Bronchial epithelial cell (primary cell): ENCODE data around the gene CNPY1. TPM values are rescaled to one million over a fixed set of nuclear protein-coding genes. Genes with fewer than 3 reads are reported as not detected.

Source experiments
- DNase-seq: peaks from one replicate; pipeline ENCODE4 v3.0.0-alpha.2; 2010; ENCODE audit warnings: low read depth
- FAIRE-seq: peaks from 2 replicates; lab custom pipeline; 2011; peaks lifted over from hg19 to GRCh38; lab: Jason Lieb, UNC
- H3K27me3 ChIP-seq: 2 replicates; pipeline ENCODE4 v1.5.1; 2011; ENCODE audit warnings: low read length; ENCODE audit not compliant: control insufficient read depth, insufficient read depth
- H3K36me3 ChIP-seq: 2 replicates; pipeline ENCODE4 v1.5.1; 2011; ENCODE audit warnings: low read length; ENCODE audit not compliant: control insufficient read depth, insufficient read depth
- H3K4me3 ChIP-seq: 2 replicates; pipeline ENCODE4 v1.5.1; 2011; ENCODE audit warnings: mild to moderate bottlenecking, low read depth, low read length, control low read depth
- total RNA-seq: library from RNA; depleted of rRNA; stranded (reverse); fragments of >200 nt; gene quantifications from 2 replicates; pipeline ENCODE4 v1.2.1, GENCODE V29; 2014
- TF ChIP-seq, protein P1 (sequence below): IDR thresholded peaks from 2 replicates; pipeline ENCODE4 v1.5.1; 2011; ENCODE audit warnings: mild to moderate bottlenecking, moderate library complexity, low read length, control low read depth, inconsistent platforms; ENCODE audit not compliant: insufficient read depth, severe bottlenecking

Gene CNPY1
- total RNA-seq, 1 donor from 2014 or later: not detected

DNA sequence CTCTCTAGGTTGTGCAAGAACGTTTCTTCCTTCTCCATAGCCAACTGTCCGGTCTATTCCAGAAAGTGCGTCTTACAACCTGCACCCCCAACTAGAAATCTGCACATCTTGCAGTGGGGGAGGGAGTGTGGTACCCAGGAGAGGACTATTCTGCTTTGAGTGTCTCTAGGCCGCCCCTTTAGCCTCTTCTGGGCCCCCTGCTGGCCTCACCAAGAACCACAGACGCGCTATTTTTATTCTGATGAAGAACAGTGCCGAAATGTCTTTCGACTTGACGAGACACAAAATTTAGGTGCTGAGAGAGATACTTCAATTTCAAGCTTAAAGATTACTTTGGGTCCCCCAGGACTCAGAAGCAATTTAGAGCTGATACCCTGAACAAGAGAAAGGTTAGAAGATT is 1.0 kb downstream of the CNPY1 start:
- DNase-seq (no peak), FAIRE-seq (no peak)
- H3K4me3 ChIP-seq: no peak overlapping the region
- no peaks in the 10 kb centered on the region for H3K27me3 ChIP-seq
- H3K36me3 ChIP-seq: no peaks in the 10 kb centered on the region
- TF ChIP-seq, protein P1, sequence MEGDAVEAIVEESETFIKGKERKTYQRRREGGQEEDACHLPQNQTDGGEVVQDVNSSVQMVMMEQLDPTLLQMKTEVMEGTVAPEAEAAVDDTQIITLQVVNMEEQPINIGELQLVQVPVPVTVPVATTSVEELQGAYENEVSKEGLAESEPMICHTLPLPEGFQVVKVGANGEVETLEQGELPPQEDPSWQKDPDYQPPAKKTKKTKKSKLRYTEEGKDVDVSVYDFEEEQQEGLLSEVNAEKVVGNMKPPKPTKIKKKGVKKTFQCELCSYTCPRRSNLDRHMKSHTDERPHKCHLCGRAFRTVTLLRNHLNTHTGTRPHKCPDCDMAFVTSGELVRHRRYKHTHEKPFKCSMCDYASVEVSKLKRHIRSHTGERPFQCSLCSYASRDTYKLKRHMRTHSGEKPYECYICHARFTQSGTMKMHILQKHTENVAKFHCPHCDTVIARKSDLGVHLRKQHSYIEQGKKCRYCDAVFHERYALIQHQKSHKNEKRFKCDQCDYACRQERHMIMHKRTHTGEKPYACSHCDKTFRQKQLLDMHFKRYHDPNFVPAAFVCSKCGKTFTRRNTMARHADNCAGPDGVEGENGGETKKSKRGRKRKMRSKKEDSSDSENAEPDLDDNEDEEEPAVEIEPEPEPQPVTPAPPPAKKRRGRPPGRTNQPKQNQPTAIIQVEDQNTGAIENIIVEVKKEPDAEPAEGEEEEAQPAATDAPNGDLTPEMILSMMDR: no peak

DNA sequence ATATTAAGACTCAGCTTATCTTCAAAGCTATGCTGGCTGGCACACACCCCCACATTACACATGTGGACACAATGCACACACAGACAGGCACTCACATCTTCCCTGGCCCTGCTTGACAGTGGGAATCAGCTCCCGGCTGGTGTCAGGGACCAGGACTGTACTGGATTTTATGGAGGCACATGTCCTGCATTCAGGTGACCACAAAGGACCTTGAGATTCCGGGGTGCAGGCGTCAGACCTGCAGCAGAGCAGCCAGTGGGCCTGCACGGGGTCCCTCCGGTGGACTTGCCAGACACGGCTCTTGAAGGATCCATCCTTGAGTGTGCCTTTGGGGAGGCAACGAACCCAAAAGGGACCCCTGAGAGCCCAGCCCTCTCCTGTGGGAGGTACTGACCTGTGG is 1.9 kb downstream of the CNPY1 start:
- DNase-seq: no peak

DNA sequence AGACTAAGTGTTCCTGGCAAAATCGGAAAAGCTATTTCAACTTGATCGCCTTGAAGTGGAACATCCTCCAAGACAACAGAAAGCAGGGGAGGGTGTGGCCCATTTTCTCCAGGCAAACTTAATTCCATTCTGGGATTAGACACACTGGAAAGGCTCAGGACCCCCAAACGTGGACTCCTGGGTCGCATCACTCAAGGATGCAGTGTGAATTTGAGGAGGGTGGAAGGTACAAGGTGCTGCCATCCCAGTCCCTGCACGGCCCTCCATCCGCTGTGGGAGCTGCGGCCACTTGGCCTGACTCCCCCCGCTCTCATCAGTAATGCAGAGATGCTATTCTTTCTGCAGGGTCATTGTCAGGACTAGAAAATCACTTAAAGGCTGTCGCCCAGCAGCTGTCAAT is 2.4 kb downstream of the CNPY1 start:
- Histone ChIP-seq H3K36me3 (no peaks in the 10 kb centered on the region), H3K27me3 (no peaks in the 10 kb centered on the region), H3K4me3 (no peak overlapping the region)
- TF ChIP-seq, protein P1: no peak
- FAIRE-seq: no peak
- DNase-seq: no peak

More for the DNA sequence above, 1.9 kb downstream of the CNPY1 start:
- Histone ChIP-seq H3K36me3 (no peaks in the 10 kb centered on the region), H3K4me3 (no peak overlapping the region), H3K27me3 (no peaks in the 10 kb centered on the region)
- no peak for FAIRE-seq
- TF ChIP-seq, protein P1: no peak

DNA sequence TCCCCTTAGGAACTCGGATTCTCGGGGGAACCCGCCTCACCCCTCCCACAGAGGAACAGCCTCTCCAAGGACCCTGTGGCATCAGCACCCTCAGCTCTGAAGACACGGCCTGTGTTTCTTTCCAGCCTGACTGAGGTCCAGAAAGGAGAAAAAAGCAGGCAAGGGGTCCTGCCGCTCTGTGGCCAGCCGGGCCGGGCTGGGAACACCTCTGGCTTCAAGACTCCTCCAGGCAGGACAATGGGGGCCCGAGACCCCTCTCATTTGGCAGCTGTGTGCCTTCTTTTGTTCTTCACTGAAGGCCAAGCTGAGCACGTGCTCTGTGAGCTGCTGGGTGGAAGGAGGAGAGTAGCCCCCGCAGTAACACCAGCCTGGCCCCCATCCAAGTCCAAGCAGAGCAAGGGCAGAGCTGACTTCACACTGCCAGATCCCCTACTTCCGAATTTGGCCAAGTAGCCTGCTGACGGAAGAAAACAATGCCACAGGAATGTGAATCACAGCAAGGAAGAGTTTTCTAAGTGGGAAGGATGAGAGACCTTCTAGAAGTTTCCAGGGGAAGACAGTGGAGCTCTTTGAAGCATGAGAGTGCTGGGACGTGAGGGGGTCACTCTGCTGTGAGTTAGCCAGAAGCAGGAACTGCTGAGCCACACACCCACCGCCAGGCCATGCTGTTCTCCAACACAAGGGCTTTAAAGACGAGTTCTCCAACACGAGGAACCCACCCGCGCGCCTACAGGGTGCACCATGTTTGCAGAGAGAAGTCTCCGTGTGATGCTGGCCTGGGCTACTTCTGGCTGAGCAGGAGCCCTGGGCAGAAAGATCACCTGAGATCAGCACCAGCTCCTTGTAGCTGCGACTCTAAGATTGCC is 3.1 kb downstream of the CNPY1 start:
- H3K27me3 ChIP-seq: no peaks in the 10 kb centered on the region
- TF ChIP-seq, protein P1: no peak
- no peaks in the 10 kb centered on the region for H3K36me3 ChIP-seq
- DNase-seq (no peak), FAIRE-seq (no peak)
- H3K4me3 ChIP-seq: no peak overlapping the region

DNA sequence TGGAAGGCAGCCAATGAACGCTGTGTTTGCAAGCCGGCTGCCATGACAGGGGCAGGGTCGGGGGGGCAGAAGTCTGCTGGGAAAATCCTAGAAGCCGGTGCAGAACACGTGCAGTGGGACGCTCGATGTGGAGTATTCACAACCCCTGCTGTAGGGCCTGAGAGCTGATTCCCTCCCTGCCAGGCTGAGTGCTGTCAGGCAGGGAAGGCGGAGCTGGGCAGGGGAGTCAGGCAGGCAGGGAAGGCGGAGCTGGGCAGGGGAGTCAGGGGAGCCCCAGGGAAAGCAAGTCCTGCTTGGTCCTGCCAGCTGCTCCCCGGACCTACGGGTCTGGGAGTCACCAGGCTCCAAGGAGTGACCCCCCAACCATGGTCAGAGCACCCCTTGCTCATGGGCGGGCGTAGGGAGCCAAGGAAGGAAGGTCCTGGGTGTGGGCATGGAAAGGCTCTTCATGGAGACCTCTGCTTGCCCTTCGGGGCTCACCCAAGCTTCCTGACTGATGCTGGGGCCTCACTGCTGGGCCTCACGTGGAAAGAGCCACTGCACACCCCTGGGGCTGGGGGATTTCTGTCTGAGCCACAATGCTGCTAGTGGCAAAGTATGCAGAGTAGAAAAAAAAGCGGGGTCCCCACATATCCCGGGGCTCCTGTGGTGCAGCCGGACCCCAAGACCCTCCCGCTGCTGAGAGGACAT is 4.2 kb downstream of the CNPY1 start:
- no peaks in the 10 kb centered on the region for H3K27me3 ChIP-seq

More for the DNA sequence above, 4.2 kb downstream of the CNPY1 start:
- TF ChIP-seq, protein P1: no peak
- FAIRE-seq: no peak
- H3K36me3 ChIP-seq: no peaks in the 10 kb centered on the region
- no peak overlapping the region for H3K4me3 ChIP-seq
- DNase-seq: no peak
